ES-I3 (cell line): ENCODE data around the gene GNPNAT1.
"Not testable (repeated sequence)": the region's sequence is repeated elsewhere in the genome, so short reads cannot be mapped to it uniquely, and the experiment has no call there.

Source experiments
- H3K36me3 ChIP-seq: 2 replicates; pipeline ENCODE4 v1.6.1; 2013; ENCODE audit warnings: mild to moderate bottlenecking, low read length, control low read depth, moderate library complexity; ENCODE audit not compliant: insufficient read depth
- H3K4me1 ChIP-seq: 2 replicates; pipeline ENCODE4 v1.6.1; 2013; ENCODE audit warnings: mild to moderate bottlenecking, control low read depth, low read length; ENCODE audit not compliant: insufficient read depth
- H3K9ac ChIP-seq: 2 replicates; pipeline ENCODE4 v1.6.1; 2013; ENCODE audit warnings: low read depth, mild to moderate bottlenecking, low read length, moderate library complexity
- H3K9me3 ChIP-seq: 2 replicates; pipeline ENCODE4 v1.6.1; 2013; ENCODE audit warnings: mild to moderate bottlenecking, low read length, moderate library complexity; ENCODE audit not compliant: control insufficient read depth, insufficient read depth

GNPNAT1 gene

GRCh38 chr14:52729585-52729924 is 61.9 kb downstream of the GNPNAT1 start:
- Histone ChIP-seq H3K4me1 (0 out of 2 replicates have a peak, but pooled peaks cover 4% of the 10 kb centered on the region), H3K36me3 (no peaks in the 10 kb centered on the region), H3K9me3 (no peaks in the 10 kb centered on the region), H3K9ac (peak overlapping the region; percentile 35; the same call in 1 of the 2 replicates)

GRCh38 chr14:52729035-52729434 is 62.4 kb downstream of the GNPNAT1 start:
- H3K4me1 ChIP-seq, H3K9ac ChIP-seq, H3K36me3 ChIP-seq, H3K9me3 ChIP-seq: not testable (repeated sequence)

GRCh38 chr14:52727509-52727908 is 63.9 kb downstream of the GNPNAT1 start:
- H3K9me3 ChIP-seq, H3K9ac ChIP-seq, H3K4me1 ChIP-seq: not testable (repeated sequence)
- peaks cover 15% of the 10 kb centered on the region for H3K36me3 ChIP-seq
